GM12801 (cell line): ENCODE data around the gene RHBDF2.

Source experiments
- TF ChIP-seq, protein P1 (sequence below): IDR thresholded peaks from one replicate; pipeline ENCODE4 v1.5.1; 2011; ENCODE audit warnings: control low read depth; ENCODE audit not compliant: insufficient read length; ENCODE audit errors: extremely low read depth

RHBDF2 gene

DNA sequence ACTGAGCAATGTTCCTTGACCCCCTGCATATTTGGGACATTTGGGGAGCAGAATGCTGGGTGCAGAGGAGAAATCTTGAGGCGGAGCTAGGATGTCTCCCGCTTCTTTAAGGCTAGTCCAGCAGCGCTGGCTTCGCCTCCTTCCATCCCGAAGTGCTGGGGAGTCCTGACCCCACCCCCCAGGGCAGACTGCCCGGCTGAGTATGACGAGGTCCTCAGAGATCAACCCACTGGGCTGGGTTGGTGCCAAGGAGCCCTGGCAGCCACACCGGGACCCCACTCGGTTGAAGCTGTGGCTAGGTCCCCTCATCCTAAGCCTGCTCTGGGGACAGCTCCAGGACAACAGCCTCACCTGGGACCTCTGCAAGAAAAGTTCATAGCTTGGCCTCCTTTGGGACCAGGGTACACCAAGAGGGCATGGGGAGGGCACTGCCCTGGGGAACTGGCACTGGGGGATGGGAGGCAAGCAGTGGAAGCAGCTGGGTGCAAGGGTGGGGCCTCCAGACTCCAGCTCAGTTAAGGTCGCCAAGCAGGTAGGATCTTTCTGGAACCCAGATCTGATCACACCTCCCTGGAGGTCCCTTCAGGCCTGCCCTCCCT is 11.0 kb downstream of the RHBDF2 start:
- TF ChIP-seq, protein P1, sequence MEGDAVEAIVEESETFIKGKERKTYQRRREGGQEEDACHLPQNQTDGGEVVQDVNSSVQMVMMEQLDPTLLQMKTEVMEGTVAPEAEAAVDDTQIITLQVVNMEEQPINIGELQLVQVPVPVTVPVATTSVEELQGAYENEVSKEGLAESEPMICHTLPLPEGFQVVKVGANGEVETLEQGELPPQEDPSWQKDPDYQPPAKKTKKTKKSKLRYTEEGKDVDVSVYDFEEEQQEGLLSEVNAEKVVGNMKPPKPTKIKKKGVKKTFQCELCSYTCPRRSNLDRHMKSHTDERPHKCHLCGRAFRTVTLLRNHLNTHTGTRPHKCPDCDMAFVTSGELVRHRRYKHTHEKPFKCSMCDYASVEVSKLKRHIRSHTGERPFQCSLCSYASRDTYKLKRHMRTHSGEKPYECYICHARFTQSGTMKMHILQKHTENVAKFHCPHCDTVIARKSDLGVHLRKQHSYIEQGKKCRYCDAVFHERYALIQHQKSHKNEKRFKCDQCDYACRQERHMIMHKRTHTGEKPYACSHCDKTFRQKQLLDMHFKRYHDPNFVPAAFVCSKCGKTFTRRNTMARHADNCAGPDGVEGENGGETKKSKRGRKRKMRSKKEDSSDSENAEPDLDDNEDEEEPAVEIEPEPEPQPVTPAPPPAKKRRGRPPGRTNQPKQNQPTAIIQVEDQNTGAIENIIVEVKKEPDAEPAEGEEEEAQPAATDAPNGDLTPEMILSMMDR, result no peak

- TF ChIP-seq, protein P1, result no peak
These were observed 13.6 kb downstream of the RHBDF2 start for GRCh38 chr17:76487451-76488192.

DNA sequence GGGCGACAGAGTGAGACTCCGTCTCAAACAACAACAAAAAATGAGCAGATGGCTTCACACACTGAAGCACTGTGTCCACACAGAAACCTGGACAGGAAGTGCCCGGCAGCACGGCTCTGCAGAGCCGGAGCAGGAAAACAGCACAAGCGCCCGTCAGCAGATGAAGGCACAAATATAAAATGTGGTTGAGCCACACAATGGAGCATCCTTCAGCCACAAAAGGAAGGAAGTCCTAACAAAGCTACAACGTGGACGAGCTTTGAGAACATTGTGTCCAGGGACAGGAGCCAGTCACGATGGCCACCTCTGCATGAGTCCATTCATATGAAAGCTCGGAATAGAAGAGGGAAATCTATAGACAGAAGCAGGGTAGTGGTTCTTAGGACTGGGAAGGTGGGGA is 15.7 kb downstream of the RHBDF2 start:
- TF ChIP-seq, protein P1, result no peak

GRCh38 chr17:76484228-76484725 is 16.9 kb downstream of the RHBDF2 start:
- TF ChIP-seq, protein P1, result no peak

DNA sequence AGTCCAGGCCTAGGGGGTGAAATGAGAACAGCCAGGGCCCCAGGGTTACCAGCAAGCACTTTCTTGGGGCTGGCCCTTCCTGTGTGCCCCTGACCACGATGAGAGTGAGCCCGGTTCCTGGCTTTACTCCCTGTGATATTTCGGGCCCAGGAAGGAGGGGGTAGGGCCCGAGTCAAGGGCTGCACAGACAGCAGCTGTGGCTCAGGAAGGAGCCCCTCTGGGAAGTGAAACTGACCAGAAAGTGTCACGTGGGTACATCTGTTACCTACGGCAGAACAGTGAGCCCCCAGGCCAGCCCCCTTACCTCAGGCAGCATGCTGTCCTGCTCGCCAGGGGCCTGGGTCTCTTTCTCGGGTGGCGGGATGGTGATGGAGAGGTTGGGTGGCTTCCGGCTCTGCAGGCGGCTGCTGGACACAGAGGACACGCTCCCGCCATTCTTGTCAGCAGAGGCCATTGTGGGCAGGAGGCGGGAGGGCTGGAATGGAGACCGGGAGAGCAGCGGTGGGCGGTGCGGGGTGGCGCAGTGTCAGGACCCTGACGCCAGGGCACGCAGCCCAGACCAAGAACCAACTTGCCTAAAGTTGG is 20.1 kb downstream of the RHBDF2 start:
- TF ChIP-seq, protein P1, result no peak

DNA sequence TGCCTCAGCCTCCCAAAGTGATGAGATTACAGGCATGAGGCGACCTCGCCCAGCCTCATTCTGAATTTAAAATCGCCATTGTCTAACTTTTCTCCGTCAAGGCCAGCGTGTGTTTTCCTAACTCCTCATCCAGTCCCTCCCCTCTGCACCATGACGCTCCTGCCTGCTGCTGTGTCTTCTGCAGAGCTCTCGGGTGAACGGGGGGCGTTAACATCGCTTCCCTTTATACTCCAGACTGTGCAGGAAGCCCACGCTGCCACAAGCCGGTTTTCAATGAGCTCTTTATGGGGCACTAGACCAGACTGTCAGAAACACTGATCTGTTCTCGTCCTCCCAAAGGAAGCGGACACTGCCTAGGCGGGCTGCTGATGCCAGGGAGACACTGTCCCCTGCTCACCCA is 20.6 kb downstream of the RHBDF2 start:
- TF ChIP-seq, protein P1, result no peak

DNA sequence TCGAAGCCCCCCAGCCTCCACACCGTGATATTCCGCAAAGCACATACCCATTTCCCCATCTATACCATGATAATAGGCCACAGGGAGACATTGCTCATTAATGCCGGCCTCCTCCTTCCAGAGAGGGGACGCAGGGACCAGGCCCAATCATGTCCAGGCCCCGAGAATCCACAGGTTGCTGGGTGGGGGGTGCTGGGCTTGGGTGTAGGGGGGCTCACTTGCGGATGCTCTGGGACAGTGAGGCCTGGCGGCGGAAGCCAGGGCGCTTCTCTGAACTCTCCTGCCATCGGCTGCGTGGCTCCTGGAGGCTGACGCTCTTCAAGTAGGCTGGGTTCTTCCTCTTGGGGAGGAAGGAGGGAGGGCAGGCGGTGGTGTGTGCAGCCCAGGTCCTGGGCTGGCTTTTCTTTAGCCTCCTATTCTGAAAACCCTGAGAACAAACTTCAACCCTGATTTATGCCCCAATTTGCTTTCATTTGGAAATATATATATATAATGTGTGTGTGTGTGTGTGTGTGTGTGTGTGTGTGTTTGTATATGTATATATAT is 21.6 kb downstream of the RHBDF2 start:
- TF ChIP-seq, protein P1, result no peak
